ENCODE measurements around the gene AATK. TPM values are rescaled to one million over a fixed set of nuclear protein-coding genes. Genes with fewer than 3 reads are reported as not detected.

Gene AATK
- total RNA-seq, 1 donor from 2014 or later = 0.62 TPM

GRCh38 chr17:81169870-81170309, 3.9 kb upstream of the AATK start:
- no peak for DNase-seq (ENCODE audit: low spot score)
- H3K27ac Mint-ChIP-seq = no peak overlapping the region
- H3K4me1 Mint-ChIP-seq (ENCODE audit: low read depth) = no peaks in the 10 kb centered on the region
- no peak overlapping the region for H3K4me3 Mint-ChIP-seq
- intact Hi-C loops (cut with micrococcal nuclease) = no loop called here
- H3K36me3 Mint-ChIP-seq (ENCODE audit: low read depth) = no peaks in the 10 kb centered on the region
- peaks cover 12% of the 10 kb centered on the region for H3K27me3 Mint-ChIP-seq (ENCODE audit: insufficient read depth)
- H3K9me3 Mint-ChIP-seq = no peaks in the 10 kb centered on the region

GRCh38 chr17:81167638-81168037, 1.6 kb upstream of the AATK start:
- intact Hi-C loops (cut with micrococcal nuclease) = no loop called here
- Mint-ChIP-seq H3K9me3 (no peaks in the 10 kb centered on the region), H3K4me3 (no peak overlapping the region), H3K27ac (no peak overlapping the region), H3K4me1 (ENCODE audit: low read depth) (no peaks in the 10 kb centered on the region), H3K27me3 (ENCODE audit: insufficient read depth) (peaks cover 17% of the 10 kb centered on the region), H3K36me3 (ENCODE audit: low read depth) (no peaks in the 10 kb centered on the region)
- DNase-seq (ENCODE audit: low spot score) = no peak

GRCh38 chr17:81167194-81167524, 1.1 kb upstream of the AATK start:
- no peaks in the 10 kb centered on the region for H3K9me3 Mint-ChIP-seq
- no peak overlapping the region for H3K4me3 Mint-ChIP-seq
- H3K4me1 Mint-ChIP-seq (ENCODE audit: low read depth) = no peaks in the 10 kb centered on the region
- intact Hi-C loops (cut with micrococcal nuclease) = no loop called here
- H3K27me3 Mint-ChIP-seq (ENCODE audit: insufficient read depth) = peaks cover 17% of the 10 kb centered on the region
- no peak for DNase-seq (ENCODE audit: low spot score)
- no peak overlapping the region for H3K27ac Mint-ChIP-seq
- no peaks in the 10 kb centered on the region for H3K36me3 Mint-ChIP-seq (ENCODE audit: low read depth)

DNA sequence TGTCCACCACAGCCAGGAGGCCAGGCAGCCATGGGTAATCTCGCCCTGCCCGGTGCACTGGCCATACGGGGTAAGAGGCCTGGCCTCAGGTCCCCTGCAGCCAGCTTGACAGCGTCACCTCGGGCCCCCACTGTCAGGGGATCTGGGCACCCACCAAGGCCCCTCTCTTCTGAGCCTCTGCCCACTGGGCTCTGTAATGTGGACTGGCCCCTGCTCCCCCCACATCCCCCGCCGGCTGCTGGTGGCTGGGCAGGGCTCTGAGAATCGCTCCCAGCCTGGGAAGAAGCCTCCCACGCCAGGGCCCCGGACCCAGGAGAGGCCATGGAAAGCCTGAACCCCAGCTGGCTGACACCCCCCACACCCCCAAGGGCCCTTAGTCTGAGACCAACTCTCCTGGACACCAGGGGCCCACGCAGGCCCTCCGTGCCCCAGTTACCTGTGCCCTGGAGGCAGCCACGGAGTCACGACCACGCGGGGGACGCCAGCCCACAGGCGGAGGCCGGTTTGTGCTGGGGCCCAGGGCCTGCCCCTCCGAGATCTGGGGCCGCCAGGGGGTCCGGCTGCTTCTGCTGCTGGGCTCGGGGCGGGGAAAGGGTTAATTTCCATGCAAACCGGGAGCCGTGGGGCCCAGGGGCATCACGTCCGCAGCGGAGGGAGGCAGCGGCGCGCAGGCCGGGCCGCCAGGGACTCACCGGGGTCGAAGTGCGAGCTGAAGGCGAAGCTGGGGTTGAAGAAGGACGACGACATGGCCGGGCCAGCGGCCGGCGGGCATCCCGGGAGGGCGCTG, 582 bp downstream of the AATK start, which contains the start of gene PVALEF:
PVALEF (plus strand) TSS at position 262 of the 787 bp plus-strand sequence. CDS start 15,720 bp downstream, outside the sequence.
- H3K4me1 Mint-ChIP-seq (ENCODE audit: low read depth) = no peaks in the 10 kb centered on the region
- no peaks in the 10 kb centered on the region for H3K36me3 Mint-ChIP-seq (ENCODE audit: low read depth)
- H3K9me3 Mint-ChIP-seq = no peaks in the 10 kb centered on the region
- peaks cover 17% of the 10 kb centered on the region for H3K27me3 Mint-ChIP-seq (ENCODE audit: insufficient read depth)
- intact Hi-C loops (cut with micrococcal nuclease) = no loop called here
- DNase-seq (ENCODE audit: low spot score) = no peak
- H3K27ac Mint-ChIP-seq = no peak within 1 kb of the TSS
- H3K4me3 Mint-ChIP-seq = no peak within 1 kb of the TSS

- H3K36me3 Mint-ChIP-seq (ENCODE audit: low read depth) = no peaks in the 10 kb centered on the region
- H3K27me3 Mint-ChIP-seq (ENCODE audit: insufficient read depth) = peaks cover 17% of the 10 kb centered on the region
- no peaks in the 10 kb centered on the region for H3K9me3 Mint-ChIP-seq
- no peaks in the 10 kb centered on the region for H3K4me1 Mint-ChIP-seq (ENCODE audit: low read depth)
- intact Hi-C loops (cut with micrococcal nuclease) = no loop called here
- no peak overlapping the region for H3K4me3 Mint-ChIP-seq
- DNase-seq (ENCODE audit: low spot score) = no peak
- H3K27ac Mint-ChIP-seq = no peak overlapping the region
Measured at GRCh38 chr17:81164371-81165245, 1.4 kb downstream of the AATK start.

DNA sequence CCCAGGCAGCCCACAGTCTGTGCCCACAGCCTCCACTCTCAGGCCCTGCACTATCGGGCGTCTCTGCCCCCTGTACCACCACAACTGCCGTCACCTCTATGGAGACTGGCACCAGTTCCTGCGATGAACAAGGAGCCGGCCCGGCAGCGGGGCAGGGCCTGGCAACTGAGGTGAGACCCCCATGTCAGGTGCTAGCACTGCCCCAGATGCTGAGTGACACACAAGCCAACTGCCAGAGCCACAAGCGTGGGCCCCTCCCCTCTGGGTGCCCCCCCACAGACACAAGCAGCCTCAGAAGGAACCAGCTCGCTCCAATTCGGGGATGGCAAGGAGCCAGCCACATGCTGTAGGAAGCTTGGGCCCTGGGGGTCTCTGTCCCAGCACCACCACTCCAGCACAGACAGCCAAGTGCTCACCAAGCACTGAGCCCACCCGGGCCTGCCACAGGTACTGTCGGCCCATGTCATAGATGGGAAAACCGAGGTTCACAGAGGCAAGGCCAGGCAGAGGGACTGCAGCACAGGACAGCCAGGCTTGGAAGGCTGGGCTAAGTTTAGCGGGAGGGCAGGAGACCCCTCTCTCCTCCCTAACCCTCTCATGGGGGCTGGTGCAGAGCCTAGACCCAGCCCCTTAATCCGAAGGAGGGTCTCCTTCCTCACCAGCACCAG, 2.2 kb downstream of the AATK start:
- Mint-ChIP-seq H3K4me1 (ENCODE audit: low read depth) (no peaks in the 10 kb centered on the region), H3K9me3 (no peaks in the 10 kb centered on the region), H3K27me3 (ENCODE audit: insufficient read depth) (peaks cover 19% of the 10 kb centered on the region), H3K36me3 (ENCODE audit: low read depth) (no peaks in the 10 kb centered on the region), H3K27ac (no peak overlapping the region), H3K4me3 (no peak overlapping the region)
- no peak for DNase-seq (ENCODE audit: low spot score)
- intact Hi-C loops (cut with micrococcal nuclease) = no loop called here

DNA sequence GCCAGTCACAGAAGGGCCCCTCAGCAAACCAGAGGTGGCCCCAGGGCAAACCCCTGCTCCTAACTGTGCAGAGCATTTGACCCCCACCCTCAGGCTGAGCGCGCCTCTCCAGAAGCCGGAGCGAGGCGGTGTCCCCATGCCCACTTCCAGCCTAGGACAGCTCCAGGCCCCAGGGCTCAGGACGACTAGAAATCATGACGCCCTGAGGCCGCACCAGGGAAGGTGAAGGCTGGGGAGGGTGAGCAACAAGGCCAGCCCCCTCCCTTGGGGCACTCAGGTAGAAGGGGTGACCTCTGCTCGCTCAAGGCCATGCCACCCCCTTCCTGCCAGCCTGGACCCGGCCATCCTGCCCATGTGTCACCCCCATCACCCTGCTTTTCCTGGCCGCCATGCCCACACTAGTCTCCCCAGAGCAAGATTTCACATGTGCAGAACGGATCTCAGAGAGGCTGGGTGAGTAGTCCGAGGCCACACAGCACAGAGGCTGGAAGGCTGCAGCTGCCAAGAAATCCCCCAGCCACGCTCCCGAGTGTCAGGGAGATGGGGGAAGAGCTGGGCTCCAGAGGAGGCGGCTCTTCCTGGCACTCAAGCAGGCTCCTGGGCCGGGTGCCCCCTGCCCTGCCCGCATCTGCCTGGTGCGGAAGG, 2.8 kb downstream of the AATK start:
- DNase-seq (ENCODE audit: low spot score) = no peak

DNA sequence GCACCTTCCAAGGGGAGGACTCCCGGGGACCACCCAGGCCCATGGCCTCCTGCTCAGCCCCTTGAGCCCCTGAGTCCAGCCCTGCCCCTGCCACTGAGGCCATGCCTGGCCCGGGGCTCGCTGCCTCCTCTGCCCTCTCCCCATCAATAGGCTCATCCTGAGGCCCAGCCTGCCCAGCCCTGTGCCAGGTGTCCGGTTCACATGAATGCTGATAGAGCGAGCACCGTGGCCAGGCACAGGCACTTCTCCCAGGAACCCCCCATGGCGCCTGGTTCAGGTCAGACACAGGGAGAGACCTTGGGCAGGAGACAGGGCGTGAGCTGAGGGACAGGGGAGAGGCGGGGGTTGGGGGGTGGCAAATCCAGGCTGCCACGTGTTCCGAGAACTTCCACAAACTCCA, 3.5 kb downstream of the AATK start:
- no peaks in the 10 kb centered on the region for H3K36me3 Mint-ChIP-seq (ENCODE audit: low read depth)
- no peaks in the 10 kb centered on the region for H3K4me1 Mint-ChIP-seq (ENCODE audit: low read depth)
- H3K9me3 Mint-ChIP-seq = no peaks in the 10 kb centered on the region
- intact Hi-C loops (cut with micrococcal nuclease) = no loop called here
- DNase-seq (ENCODE audit: low spot score) = no peak
- no peak overlapping the region for H3K27ac Mint-ChIP-seq
- H3K27me3 Mint-ChIP-seq (ENCODE audit: insufficient read depth) = peaks cover 16% of the 10 kb centered on the region
- H3K4me3 Mint-ChIP-seq = no peak overlapping the region

More for the DNA sequence above, 2.8 kb downstream of the AATK start:
- no peaks in the 10 kb centered on the region for H3K9me3 Mint-ChIP-seq
- H3K27ac Mint-ChIP-seq = no peak overlapping the region
- H3K36me3 Mint-ChIP-seq (ENCODE audit: low read depth) = no peaks in the 10 kb centered on the region
- no peak overlapping the region for H3K4me3 Mint-ChIP-seq
- peaks cover 19% of the 10 kb centered on the region for H3K27me3 Mint-ChIP-seq (ENCODE audit: insufficient read depth)
- no peaks in the 10 kb centered on the region for H3K4me1 Mint-ChIP-seq (ENCODE audit: low read depth)
- intact Hi-C loops (cut with micrococcal nuclease) = no loop called here

DNA sequence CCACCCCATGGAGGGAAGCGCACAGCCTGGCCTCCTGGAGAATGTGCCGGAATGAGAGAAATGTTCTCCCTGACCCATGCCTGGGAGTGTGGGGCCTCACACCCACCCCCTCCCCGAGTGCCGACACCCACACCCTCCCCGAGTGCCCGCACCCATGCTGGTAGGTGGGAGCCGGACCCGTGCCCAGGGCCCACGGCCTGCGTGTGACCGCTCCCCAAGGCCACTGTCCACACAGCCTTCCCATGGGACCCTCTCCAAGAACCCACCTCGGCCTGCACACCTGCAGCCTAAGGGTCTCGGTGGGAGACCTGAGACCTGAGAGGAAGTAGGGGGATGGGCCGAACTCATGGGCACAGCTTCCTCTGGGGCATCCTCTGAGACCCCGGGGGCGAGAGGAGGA, 4.0 kb downstream of the AATK start:
- Mint-ChIP-seq H3K4me1 (ENCODE audit: low read depth) (no peaks in the 10 kb centered on the region), H3K27me3 (ENCODE audit: insufficient read depth) (peaks cover 12% of the 10 kb centered on the region), H3K4me3 (no peak overlapping the region), H3K9me3 (no peaks in the 10 kb centered on the region), H3K36me3 (ENCODE audit: low read depth) (no peaks in the 10 kb centered on the region), H3K27ac (no peak overlapping the region)
- no peak for DNase-seq (ENCODE audit: low spot score)
- intact Hi-C loops (cut with micrococcal nuclease) = no loop called here

DNA sequence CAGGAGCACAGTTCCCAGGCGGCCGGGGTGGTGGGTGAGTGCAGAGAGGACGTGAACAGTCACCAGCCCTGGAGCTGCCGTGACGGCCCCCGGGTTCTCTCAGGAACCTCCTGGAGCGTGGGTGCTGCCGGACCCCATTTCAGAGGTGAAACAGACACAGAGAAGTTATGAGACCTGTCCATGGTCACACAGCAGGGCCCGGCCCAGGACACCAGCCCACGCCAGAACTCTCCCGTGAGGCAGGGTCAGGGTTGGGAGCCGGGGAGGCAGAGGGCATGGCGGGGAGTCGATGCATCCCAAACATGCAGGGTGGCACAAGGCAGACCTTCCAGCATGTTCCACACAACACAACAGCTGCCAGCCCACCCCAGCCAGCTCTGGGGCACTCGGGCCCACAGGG, 4.5 kb downstream of the AATK start:
- Mint-ChIP-seq H3K27ac (no peak overlapping the region), H3K4me1 (ENCODE audit: low read depth) (no peaks in the 10 kb centered on the region), H3K36me3 (ENCODE audit: low read depth) (no peaks in the 10 kb centered on the region), H3K27me3 (ENCODE audit: insufficient read depth) (peaks cover 12% of the 10 kb centered on the region), H3K9me3 (no peaks in the 10 kb centered on the region), H3K4me3 (no peak overlapping the region)
- no peak for DNase-seq (ENCODE audit: low spot score)
- intact Hi-C loops (cut with micrococcal nuclease) = no loop called here

DNA sequence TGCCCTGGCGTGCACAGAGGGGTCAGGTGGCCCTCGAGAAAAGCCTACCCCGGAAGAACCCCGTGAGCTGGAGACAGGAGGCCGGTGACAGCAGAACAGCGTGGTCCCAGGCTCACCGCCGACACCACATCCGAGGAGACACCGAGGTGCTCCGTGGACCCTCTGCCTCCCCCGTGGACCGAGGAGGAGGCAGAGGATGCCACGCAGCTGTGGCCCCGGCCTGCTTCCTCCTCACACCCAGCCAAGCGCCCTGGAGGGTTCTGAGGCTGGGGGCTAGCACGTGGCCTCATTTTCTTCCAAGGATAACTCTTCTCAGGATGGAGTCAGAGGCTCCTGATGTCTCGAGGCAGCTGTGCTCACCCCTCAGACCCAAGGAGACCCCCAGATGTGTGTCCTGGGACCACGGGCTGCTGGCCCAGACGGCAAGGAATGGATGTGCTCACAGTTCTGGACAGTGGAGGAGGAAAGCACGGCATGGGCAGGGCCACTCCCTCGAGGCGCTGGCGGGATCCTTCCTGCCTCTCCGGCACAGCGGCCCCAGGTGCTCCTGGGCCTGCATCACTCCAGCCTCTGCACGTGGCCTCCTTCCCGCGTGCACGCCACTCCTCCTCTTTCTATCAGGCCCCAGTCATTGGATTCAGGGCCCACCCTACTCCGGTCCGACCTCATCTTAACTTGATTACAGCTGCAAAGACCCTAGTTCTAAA, 5.1 kb downstream of the AATK start:
- H3K36me3 Mint-ChIP-seq (ENCODE audit: low read depth) = no peaks in the 10 kb centered on the region

DNA sequence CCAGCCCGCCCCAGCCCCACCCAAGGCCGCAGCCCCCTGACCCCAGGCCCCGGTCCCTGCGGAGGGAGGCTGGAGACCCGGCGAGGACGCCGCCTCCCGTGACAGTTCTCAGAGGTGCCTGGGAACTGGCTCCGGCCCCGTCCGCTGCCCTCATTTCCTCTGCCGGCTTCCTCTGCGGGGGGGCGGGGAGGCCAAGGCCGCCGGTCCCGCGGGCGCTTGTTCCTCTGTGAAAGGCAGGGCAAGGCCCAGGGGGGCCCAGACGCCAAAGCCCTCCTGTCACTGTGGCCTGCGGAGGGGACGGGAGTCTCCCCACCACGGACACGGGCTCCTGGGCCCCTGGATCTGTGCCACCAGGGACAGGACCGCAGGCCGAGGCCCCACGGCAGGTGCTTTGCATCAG, 5.7 kb downstream of the AATK start:
- Mint-ChIP-seq H3K27me3 (ENCODE audit: insufficient read depth) (peaks cover 12% of the 10 kb centered on the region), H3K27ac (no peak overlapping the region), H3K9me3 (no peaks in the 10 kb centered on the region), H3K36me3 (ENCODE audit: low read depth) (no peaks in the 10 kb centered on the region), H3K4me3 (no peak overlapping the region), H3K4me1 (ENCODE audit: low read depth) (no peaks in the 10 kb centered on the region)
- intact Hi-C loops (cut with micrococcal nuclease) = no loop called here
- no peak for DNase-seq (ENCODE audit: low spot score)

More for the DNA sequence above, 5.1 kb downstream of the AATK start:
- intact Hi-C loops (cut with micrococcal nuclease) = no loop called here
- Mint-ChIP-seq H3K9me3 (no peaks in the 10 kb centered on the region), H3K4me3 (no peak overlapping the region), H3K4me1 (ENCODE audit: low read depth) (no peaks in the 10 kb centered on the region), H3K27me3 (ENCODE audit: insufficient read depth) (peaks cover 12% of the 10 kb centered on the region), H3K27ac (no peak overlapping the region)
- no peak for DNase-seq (ENCODE audit: low spot score)
